Smooth muscle cell of the brain vasculature (primary cell): Measurements from ENCODE around the gene HDAC4.
A peak's percentile ranks its signal among the peaks of the same experiment; 100 is the strongest.

Source experiments
- DNase-seq: peaks from one replicate; pipeline ENCODE4 v3.0.0-alpha.2; 2012; ENCODE audit warnings: low read depth, low spot score

HDAC4 gene

DNA sequence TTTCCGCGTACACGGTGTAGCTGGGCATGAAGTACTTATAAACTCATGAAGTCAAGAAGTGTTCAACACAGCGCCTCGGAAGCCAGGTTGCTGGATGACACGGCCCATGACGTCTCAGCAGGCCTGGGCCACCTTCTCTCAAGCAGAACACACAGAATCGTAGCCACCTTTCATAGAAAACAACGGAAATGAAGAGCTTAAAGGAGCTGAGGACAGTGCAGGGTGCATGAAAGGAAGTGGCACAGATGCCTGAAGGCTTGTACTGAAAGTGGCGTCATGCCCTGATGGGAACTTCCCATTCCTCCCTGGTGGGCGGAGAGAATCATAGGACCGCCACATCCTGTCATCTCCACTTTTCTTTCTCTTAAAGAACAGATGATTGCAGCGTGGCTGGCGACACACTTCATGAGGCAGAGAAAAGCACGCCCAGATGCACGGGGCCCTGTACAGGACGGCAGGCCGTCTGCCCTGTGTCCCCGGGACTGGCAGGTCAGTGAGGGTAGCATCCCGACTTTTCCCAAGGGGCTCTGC is 31.1 kb downstream of the HDAC4 start:
- DNase-seq = no peak

DNA sequence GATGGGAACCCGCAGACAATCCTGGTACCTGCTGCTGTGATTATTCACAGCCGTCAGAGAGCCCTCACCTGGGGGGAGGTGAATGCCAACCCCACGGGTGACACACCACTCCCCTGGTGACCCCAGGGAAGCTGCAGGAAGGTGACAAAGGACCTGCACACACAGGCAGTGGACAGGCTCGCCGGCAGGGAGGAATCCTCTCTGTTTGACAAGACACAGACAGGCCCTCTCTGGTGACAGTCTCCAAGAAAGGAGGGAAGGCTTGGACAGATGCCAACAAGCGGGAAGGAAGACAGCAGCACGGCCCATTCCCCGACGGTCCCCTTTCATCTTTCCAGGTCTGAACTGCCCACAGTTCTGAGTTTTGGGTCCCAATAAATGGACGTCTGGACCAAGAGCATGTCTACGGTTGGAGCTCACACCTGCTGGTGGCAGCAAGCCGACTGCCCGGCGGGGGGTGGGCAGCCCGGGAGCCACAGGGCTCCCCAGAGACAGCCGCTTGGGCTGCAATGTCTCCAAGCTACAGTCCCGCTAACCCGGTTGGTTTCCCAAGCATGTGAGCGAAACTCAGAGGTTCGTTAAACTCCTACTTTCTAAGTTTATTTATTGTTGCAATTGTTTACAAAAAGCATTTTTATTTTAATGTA is 31.8 kb downstream of the HDAC4 start:
- DNase-seq = no peak

DNA sequence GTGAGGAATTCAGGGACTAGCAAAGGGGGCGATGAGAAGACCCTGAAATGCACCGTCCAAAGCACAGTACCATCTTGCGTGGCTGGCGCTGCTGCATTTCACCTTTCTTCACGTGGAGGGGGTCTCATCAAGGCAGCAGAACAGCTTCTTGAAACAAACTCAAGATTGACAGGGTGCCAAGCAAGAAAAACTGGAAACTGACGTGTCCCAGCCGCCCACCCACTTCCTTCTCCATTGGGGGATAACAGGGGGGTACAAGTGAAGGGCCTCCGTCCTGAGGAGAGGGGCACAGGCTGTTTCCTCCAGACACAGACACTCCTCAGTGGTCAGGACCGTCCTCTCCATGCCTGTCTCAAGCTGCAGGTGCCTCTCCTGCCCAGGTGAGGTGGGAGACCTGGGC is 32.5 kb downstream of the HDAC4 start:
- DNase-seq = no peak

DNA sequence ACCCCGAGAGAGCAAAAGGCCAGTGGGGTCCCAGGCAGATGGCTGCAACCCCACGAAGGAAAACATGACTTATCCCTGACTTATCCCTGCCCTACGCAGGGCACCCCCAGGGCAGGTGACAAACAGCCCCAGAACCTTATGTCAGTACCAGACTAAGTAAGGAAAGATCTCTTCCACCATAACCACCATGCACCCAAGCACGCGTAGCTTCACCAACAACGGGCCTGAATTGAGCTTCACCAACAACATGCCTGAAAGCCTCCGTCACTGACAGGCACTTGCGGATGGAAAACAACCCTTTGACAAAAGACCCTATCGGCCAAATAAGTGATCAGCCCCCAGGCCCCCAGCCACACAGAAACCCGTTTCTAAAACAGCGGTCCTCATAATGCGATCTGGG is 34.1 kb downstream of the HDAC4 start:
- DNase-seq = no peak

DNA sequence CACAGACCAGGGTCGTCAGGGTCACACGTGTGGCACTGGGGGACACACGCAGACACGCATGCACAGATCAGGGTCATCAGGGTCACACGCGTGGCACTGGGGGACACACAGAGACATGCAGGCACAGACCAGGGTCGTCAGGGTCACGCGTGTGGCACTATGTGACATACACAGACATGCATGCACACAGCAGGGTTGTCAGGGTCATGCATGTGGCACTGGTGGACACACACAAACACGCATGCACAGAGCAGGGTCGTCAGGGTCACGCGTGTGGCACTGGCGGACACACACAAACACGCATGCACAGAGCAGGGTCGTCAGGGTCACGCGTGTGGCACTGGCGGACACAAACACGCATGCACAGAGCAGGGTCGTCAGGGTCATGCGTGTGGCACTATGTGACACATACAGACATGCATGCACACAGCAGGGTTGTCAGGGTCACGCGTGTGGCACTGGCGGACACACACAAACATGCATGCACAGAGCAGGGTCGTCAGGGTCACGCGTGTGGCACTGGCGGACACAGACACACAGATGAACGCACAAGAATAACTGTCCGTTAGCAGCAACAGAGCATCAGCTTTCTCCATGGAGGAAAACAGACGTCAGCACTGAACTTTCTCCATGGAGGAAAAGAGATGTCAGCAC is 34.9 kb downstream of the HDAC4 start:
- DNase-seq = no peak

DNA sequence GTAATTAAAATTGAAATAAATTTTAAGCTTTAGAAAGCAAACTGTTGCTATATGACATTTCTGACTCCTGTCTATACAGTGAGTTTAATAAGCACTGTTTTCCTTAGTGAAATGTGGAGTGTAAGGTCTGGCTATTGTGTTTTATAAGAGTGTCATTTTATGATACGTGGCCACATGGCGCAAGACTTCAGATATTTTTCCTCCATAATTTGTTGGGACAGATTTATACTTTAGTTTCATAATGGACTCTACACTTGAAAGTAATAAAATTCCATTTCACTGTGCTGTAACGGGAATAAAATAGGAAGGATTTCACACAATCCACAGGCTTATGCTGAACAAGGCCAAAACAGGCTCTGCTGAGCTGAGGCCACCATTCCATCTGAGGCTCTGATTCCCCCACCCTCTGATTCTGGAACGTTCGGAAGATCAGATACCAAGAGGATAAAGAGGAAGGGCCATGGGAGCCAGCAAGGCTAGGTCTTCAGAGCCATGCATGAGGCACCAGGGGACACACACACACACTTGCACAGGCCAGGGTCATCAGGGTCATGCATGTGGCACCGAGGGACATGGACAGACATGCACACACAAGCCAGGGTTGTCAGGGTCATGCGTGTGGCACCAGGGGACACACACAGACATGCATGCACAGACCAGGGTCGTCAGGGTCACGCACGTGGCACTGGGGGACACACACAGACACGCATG is 35.6 kb downstream of the HDAC4 start:
- no peak for DNase-seq

DNA sequence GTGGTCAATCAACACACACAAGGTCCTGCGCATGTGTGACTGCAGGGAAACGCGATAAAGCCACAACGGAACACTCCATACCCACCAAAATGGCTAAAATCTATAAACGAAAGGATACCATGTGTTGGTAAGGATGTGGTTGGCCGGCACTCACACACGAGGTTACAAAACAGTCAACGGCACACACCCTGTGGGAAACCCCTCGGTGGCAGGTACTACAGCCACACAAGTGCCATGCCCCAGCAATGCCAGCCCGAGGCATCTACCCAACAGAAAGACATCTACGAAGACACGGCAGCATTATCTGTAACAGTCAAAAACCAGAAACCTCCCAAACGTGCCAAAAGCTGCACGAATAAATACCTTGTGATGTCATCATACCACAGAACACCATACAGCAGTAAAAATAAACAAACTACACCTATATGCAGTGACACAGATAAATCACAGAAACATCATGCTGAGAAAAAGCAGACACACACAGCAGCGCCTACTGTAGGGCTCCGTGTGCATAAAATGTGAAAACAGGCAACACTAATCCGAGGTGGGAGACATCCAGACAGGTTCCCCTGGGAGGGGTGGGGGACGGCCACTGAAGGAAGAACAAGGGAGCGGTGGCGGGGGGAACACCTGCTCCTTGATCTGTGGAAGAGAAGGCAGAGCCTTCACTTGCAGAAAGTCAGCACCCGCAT is 36.7 kb downstream of the HDAC4 start:
- no peak for DNase-seq

DNA sequence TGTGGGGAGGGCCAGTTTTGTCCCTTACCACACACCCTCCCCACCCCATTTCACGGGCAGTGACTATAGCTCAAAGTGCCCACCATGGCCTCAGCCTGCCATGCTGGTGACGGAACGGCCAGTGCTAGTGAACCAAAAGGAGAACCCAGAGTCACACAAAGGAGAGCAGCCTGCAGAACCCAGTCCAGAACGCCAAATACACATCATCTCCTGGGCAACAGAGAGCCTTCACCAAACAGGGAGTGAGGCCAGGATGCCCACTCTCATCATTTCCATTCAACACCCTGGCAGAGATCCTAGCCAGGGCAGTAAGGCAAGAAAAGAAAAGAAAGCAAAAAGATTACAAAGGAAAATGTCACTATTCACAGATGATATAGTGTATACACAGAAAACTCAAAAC is 38.3 kb downstream of the HDAC4 start:
- DNase-seq = no peak

DNA sequence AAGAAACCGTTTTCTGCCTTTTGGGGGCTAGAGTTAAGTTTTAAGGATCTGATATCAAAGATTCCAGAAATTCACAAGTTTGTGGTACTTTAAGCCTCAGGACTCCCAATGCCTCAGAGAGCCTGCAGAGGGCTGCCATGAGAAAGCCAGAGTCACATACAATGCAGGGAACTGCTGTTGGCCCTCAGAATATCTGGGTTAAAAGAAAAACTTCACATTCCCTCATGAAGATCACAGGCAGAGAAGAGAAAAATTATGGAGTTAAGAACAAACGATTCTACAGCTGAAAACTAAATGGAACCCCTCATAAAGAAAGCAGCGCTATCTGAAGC is 39.5 kb downstream of the HDAC4 start:
- peak; percentile 12 for DNase-seq

DNA sequence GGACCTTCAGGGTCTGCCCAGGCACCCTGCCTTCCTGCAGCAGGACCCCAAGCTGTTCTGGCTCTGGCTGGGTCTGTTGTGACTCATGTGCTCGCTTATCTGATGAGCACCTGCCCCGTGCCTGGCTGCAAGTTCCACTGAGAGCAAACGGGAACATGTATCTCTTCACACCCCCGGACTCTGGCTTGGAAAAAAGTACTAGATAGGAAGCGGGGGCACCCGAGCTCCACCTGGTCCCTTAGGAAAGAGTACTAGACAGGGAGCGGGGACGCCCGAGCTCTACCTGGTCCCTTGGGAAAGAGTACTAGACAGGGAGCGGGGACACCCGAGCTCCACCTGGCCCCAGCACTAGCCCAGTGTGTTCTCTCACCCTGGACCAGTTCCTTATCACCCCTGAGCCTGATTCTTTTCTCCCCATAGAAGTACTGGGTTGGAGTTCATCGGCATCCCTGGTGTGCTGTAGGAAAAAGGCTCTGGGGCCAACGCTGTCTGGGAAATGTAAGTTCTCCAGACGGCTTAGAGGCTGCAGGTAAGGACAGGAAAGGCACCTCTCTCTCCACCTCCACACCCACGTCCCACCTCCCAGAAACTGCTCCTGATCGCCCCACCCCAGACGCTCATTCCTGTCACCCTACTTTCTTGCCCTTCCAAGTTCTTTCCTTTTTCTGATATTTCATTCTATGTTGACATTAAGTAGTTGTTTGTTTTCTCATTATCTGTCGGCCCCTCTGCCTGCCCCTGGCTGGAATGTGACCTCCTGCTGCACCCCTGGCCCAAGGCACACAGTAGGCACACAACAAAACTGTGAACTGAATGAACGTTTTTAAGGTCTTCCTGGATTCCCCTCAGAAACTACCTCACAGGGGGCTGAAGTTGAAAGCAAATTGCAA is 40.2 kb downstream of the HDAC4 start:
- no peak for DNase-seq

DNA sequence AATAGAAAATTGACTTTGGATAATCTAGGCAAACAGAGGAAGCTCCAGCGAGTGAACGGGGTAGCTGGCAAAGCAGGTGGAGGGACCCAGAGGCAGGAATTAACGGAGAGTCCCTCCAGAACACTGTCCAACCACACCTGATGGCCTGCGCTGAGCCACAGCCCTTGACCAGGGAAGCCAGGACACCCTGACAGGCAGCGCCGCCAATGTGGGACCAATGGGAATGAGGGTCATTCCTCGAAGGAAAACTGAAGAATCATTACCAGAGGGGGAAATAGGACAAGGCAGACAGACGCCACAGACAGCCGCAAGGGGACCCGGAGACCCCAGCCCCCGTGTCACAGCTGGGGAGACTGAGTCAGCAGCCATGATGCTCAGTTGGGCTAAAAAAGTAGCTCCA is 40.8 kb downstream of the HDAC4 start:
- no peak for DNase-seq

DNA sequence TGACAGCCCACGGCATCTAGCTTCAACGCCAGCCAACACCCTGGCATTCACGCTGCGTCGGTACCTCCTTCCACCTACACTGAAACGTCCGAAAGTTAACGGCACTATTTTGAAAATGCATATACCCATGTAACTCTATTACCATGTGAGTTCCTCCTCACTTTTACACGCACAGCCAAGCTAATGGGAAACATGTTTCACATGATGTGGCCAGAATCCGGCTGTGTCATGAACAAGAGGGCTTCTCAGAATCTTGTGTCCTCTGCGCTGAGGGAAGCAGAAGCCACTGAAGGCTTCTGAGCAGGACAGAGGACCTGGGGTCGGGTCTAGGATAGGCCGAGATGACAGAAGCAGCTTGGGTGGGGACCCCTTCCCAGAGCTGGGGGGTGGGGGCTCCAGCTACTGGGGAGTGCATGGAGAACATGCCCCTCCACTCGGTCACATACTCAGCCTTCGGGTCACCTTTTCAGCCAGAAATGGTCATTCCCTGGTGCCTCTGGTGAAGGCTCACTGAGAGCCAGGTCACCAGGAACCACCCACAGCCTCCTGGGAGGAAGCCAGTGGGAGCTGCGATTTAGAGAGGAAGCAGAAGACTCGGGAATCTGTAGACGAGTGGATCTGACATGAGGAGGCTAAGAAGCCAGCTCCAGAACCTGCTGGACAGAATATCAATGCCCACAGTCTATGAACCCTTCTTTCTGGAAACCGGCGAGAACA is 41.5 kb downstream of the HDAC4 start:
- no peak for DNase-seq

DNA sequence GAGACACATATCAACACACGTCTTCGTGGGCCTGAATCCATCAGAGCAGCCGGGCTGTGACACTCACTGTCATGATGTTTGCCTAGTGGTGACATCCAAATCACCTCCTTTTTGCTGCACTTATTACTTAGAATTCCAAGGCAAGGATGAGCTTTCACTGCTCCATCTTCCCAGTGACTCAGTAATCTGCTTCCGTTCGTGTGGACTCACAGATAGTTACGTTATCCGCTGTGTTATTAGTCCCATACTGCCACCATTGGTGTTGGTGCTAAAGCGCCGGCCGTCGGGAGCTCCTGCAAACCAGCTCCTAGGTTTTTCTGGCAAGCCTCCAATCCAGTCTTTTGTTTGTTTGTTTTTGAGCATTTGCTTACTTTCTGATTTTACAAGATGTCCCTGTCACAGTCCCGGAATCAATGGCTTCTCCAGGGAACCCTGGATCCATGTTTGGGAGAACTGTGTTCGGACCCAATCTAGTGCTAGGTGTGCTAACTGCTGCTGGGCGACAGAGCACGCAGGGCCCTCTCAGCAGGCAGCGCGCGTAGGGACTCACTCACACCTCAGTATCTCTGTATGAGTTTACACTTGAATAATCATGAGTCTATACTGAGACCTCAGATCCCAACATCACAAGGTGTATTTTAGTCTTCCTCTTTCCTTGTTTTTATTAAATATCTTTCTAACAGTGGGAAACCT is 42.6 kb downstream of the HDAC4 start:
- DNase-seq = no peak

DNA sequence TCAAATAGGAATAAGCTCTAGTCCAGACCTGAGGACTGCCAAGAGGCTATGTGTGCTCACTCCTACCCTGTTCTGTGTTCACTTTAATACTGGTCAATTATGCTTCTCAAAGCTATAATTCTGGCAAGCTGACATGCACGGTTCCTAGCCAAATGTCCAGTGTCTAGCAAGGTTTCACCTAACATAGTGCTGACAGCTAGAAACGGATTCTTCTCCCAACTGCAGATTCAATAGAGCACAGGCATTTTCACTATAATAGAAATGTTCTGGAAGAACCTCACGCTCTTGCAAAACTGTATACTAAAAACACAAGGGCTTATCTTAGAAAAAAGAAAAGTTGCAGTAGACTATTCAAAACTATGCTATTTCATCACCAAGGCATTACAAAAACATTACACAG is 45.1 kb downstream of the HDAC4 start:
- DNase-seq = no peak

DNA sequence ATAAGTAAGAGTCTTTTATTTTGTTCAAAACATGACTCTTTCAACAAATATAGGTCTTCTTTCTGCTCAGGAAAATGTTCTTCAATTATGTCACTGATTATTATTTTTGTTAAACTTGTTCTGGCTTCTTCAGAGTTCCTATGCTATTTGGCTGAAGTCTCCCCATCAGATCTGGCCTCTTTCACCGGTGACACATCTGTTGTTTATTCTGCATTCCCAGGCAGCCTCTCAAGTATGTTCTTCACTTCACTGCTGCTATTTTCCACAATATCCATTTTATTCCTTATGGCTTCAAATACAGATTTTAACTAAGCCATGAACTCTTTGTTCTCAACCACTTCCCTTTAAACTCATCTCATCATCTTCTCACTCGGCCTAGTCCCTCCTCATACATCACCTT is 45.7 kb downstream of the HDAC4 start:
- DNase-seq = no peak

DNA sequence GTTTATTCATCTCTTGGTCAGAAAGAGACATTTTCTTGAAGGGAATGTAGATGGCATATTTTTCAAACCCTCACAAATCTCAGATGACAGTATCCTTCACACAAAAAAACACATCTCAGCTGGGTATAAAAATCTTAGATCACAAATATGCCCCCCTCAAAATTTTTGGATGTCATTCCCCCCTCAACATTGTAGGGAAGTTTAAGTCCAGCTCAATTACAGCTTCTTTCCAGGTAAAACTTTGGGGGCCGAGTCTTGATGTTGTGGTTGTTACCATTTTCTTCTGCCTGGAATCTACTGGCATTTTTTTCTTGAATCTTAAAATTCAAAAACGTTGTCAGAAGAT is 46.1 kb downstream of the HDAC4 start:
- DNase-seq = no peak

DNA sequence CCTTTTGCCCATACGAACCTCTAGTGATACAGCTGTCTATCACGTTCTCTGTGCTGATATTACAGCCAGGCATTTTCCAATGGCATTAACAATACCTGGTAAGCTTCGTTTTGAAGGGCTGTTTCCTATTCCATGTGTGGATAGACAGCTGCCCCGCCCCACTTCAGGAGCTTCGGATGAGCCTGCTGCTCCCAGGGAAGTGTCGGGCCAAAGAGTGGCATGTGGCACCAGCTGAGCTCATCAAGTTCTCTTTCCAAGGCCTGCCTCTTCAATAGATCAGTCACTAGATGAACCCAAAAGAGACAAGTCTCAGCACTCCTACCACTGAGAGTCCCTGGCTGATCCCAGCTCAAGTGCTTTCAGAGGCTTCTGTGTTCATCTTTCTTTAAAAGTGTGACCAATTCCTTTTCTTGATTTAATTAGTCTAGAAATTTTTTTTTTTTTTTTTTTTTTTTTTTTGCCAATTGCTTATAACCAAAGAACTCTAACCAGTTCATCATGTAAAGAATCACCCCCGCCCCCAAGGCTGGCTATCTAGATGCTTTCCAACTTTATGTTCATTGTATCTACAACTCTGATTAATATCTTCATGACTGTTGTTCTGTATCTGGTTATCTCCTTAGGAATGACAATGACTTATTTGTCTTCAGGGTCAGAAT is 46.6 kb downstream of the HDAC4 start:
- no peak for DNase-seq

DNA sequence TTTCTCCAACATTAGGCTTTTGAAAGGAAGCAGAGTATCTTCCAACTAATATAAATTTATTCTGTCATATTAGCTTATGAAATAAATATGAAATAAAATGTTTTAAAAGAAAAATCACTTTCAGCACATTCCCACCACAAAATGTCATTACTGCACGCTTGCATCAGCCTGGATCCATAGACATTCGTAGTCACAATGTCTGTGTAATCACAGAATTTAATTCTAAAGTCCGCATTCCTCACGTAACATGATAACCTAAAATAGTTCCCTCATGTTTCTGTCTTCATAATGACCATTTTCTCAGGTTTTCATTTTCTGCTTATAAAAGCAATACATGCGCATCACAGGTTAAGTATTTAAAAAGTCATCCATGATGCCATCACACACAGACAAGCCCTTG is 47.1 kb downstream of the HDAC4 start:
- DNase-seq = no peak

DNA sequence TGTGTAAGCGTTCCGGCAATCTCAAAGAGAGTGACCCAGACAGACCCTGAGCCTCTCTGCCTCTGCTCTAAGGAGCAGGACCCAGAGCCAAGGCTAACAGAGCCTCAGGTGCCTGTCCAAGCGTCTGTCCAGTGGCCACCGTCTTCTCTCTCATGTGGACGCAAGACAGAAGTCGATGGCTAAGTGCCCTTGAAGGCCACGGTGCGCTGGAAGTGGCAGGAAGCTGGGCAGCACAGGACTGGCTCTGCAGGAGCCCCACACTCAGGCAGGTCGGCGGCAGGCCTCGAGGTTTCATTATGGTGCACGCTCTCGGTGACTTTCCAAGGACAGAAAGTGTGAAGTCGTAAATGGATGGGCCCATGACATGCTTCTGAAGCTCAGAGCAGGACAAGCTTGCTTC is 49.1 kb downstream of the HDAC4 start:
- no peak for DNase-seq
